ENCODE results near the gene TXLNA.

TXLNA gene

DNA sequence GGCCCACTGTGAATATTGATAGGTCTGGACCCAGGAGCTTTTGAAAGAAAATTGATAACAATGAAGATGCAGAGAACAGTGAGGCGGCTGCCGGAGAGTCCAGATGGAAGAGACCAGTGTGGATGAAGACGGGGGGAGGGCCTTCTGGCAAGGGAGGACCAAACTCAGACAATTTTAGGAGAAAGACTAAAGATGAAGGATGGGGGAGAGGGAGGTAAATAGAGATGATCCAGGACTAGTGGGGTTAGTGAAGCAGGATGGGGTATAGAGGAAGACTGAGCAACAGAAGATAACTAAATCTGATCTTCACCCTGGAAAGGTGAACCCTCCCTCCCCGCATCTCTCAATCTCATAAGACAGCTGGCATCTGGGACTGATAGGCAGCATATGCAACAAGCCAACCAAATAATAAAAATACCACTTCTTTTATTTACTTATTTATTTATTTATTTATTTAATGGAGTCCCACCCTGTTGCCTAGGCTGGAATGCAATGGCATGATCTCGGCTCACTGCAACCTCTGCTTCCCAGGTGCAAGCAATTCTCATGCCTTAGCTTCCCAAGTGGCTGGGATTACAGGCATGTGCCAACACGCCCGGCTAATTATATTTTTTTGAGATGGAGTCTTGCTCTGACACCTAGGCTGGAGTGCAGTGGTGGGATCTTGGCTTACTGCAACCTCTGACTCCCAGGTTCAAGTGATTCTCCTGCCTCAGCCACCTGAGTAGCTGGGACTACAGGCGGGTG is 53.3 kb downstream of the TXLNA start:
- peaks cover 48% of the 10 kb centered on the region for H3K36me3 Mint-ChIP-seq (ENCODE audit: low read depth)
- no peak overlapping the region for H3K27ac Mint-ChIP-seq
- H3K4me3 Mint-ChIP-seq = no peak overlapping the region
- no peaks in the 10 kb centered on the region for H3K9me3 Mint-ChIP-seq
- intact Hi-C loops (cut with micrococcal nuclease) = no loop called here
- no peaks in the 10 kb centered on the region for H3K27me3 Mint-ChIP-seq
- no peaks in the 10 kb centered on the region for H3K4me1 Mint-ChIP-seq (ENCODE audit: low read depth)

DNA sequence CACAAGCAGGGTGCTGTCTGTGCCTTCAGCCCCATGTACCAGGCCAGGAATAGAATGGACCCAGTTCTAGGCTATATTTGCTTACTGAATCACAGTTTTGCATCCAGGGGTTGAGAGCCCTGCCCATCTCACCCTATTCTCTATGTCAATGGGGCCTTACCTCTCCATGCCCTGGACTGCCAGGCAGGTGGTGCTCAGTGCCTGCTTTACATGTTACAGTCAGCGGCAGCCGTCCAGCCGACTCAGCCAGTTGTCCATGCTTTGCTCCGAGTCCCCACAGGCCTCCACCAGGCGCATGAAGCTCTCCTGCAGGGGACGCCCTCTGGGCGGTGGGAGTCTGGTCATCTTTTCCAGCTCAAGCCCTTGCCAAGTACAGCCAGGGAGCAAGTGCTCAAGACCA is 55.3 kb downstream of the TXLNA start:
- H3K36me3 Mint-ChIP-seq (ENCODE audit: low read depth) = peaks cover 28% of the 10 kb centered on the region
- no peak overlapping the region for H3K4me3 Mint-ChIP-seq
- intact Hi-C loops (cut with micrococcal nuclease) = no loop called here
- no peak overlapping the region for H3K27ac Mint-ChIP-seq
- peaks cover 9% of the 10 kb centered on the region for H3K27me3 Mint-ChIP-seq
- no peaks in the 10 kb centered on the region for H3K9me3 Mint-ChIP-seq
- no peaks in the 10 kb centered on the region for H3K4me1 Mint-ChIP-seq (ENCODE audit: low read depth)

DNA sequence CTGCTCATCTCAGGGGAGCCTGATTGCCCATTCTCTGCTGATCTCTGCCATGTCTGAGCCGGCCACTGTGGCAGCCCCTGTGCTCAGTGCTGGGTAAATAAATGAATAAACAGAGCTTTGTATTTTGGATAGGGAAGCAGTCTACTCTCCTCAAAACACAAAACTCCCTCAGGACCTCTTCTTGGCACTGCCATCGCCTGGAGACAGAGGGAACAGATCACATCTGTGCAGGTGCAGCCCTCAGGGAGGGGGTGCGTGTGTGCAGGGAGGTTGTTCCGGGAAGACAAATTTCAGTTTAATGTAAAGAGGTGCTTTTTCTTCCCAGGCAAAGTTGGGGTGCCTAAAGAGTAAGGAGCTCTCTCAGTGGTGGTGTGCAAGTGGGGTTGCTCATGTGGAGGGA is 59.9 kb downstream of the TXLNA start:
- H3K4me3 Mint-ChIP-seq = no peak overlapping the region
- peak overlapping the region; percentile 3 for H3K27ac Mint-ChIP-seq
- H3K36me3 Mint-ChIP-seq (ENCODE audit: low read depth) = no peaks in the 10 kb centered on the region
- H3K9me3 Mint-ChIP-seq = no peaks in the 10 kb centered on the region
- H3K4me1 Mint-ChIP-seq (ENCODE audit: low read depth) = peaks cover 28% of the 10 kb centered on the region
- intact Hi-C loops (cut with micrococcal nuclease) = no loop called here
- peaks cover 33% of the 10 kb centered on the region for H3K27me3 Mint-ChIP-seq

DNA sequence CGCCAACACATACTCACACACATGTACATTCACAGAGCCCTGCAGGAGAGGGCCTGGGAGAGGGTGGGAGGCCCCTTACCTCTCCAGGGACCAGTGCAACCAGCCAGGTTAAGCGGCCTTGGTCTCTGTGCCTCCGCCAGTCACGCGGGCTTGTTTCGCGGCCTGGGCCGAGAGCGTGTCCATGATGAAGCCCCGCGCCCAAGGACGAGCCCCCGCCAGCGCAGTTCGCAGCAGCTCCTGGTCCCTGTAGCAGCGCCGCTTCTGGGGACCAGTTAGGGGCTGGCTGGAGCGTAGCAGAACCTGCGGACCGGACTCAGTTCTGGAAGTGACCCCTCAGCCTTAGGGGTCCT is 60.3 kb downstream of the TXLNA start:
- H3K9me3 Mint-ChIP-seq = no peaks in the 10 kb centered on the region
- H3K36me3 Mint-ChIP-seq (ENCODE audit: low read depth) = no peaks in the 10 kb centered on the region
- peaks cover 33% of the 10 kb centered on the region for H3K27me3 Mint-ChIP-seq
- peak overlapping the region; percentile 74 for H3K4me3 Mint-ChIP-seq
- peaks cover 28% of the 10 kb centered on the region for H3K4me1 Mint-ChIP-seq (ENCODE audit: low read depth)
- H3K27ac Mint-ChIP-seq = no peak overlapping the region
- intact Hi-C loops (cut with micrococcal nuclease) = loop anchor here (2.0 kb wide), 1 partner anchor 17 kb away; the partner anchor contains the start of genes EIF3I and TMEM234

DNA sequence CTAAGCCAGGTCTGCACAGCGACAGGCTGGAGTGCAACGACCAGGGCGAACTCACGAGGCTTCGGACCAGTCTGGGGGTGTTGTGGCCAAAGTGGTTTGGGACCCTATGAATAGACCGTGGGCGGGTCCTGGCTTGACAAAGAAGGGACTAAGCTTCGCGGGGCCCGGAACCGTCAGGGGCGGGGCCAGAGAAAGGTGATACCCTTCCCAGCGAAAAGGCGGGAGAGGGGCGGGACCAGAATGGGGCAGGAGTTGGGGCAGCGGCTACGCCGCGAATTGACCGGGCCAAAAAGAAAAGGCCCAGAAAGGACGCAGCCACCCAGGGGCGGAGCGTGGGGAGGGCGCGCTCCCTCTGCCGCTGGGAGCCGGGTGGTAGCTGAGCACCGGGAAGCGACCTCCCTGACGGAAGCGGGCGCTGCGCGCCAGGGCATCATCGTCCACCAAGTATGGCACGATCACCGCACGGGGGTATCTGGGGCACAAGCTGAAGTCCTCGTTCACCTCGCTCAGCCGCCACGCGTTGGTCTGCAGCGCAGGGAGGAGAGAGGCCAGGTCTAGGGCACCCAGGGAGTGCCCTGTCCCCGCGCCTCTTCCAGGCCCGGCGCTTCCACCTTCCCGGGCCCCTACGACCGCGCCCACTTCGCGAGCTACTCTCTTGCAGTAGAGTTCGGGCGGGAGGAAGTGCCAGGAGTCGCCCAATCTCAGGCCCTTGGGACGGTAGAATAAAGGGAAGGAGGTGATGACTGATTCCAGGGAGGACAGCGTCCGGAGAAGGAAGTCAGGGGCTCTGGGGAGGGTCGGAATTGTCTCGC is 60.9 kb downstream of the TXLNA start:
- H3K4me1 Mint-ChIP-seq (ENCODE audit: low read depth) = peaks cover 28% of the 10 kb centered on the region
- H3K4me3 Mint-ChIP-seq = peak overlapping the region; percentile 74
- H3K27ac Mint-ChIP-seq = peak overlapping the region; percentile 71

DNA sequence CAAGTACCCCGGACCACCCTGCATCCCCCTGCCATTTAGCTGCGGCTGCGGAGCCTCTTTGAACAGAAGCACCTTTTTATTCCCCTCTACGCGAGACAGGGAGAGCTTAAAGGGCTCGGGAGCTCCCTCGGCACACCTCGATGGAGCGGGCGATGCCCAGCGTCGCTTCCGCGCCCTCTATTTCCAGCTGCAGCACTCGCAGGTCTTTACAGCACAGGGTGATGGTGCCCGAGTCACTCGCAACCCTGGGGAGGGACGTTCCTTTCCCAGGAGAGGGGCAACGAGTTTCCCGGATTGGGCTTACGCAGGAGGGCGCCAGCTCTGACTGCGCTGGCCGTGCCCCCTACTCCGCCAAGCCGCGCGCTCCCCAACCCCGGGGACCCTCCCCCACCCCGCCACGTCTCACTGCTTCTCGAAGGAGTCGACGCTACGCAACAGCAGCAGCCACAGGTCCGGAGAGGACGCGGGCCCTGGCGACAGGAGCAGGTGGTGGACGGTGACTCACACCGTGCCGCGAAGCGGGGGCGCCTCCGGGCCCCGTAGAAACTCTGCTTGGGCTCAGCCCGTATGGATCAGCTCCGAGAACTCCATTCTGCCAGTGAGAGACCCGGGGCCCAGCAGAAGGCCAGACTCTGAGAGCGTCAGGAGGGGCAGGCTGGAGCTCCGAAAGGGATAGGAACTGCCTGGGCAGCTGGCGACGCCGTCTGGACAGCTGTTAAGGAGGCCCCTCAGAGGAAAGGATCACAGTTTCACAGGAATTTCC is 61.7 kb downstream of the TXLNA start:
- Mint-ChIP-seq H3K36me3 (ENCODE audit: low read depth) (no peaks in the 10 kb centered on the region), H3K27me3 (peaks cover 33% of the 10 kb centered on the region), H3K4me1 (ENCODE audit: low read depth) (peaks cover 28% of the 10 kb centered on the region), H3K4me3 (peak overlapping the region; percentile 74), H3K9me3 (no peaks in the 10 kb centered on the region), H3K27ac (peak overlapping the region; percentile 71)
- intact Hi-C loops (cut with micrococcal nuclease) = loop anchor here (2.0 kb wide), 1 partner anchor 18 kb away; the partner anchor contains the start of genes EIF3I and TMEM234

More for the DNA sequence above, 60.9 kb downstream of the TXLNA start:
- Mint-ChIP-seq H3K36me3 (ENCODE audit: low read depth) (no peaks in the 10 kb centered on the region), H3K27me3 (peaks cover 33% of the 10 kb centered on the region), H3K9me3 (no peaks in the 10 kb centered on the region)
- intact Hi-C loops (cut with micrococcal nuclease) = loop anchor here (2.0 kb wide), 1 partner anchor 18 kb away; the partner anchor contains the start of genes EIF3I and TMEM234

DNA sequence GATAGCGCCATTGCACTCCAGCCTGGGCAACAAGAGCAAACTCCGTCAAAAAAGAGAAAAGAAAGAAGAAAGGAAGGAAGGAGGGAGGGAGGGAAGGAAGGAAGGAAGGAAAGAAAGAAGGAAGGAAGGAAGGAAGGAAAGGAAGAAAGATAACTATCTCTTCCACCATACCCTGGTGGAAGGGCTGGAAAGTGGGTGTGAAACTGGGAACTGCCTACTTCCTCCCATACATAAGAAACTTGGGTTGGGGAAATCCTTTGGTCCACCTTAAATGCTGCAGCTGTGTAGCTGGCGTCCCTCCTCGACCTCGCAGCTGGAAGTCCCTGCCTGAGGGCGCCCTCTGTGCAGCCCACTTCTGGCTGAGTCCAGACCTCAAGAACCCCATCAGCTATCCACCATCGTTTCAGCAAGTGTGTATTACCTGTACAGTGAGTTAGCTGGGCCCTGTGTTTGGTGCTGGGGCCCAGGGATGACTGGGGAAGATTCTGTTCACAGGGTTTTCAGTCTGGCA is 62.9 kb downstream of the TXLNA start:
- H3K27ac Mint-ChIP-seq = no peak overlapping the region
- intact Hi-C loops (cut with micrococcal nuclease) = no loop called here

DNA sequence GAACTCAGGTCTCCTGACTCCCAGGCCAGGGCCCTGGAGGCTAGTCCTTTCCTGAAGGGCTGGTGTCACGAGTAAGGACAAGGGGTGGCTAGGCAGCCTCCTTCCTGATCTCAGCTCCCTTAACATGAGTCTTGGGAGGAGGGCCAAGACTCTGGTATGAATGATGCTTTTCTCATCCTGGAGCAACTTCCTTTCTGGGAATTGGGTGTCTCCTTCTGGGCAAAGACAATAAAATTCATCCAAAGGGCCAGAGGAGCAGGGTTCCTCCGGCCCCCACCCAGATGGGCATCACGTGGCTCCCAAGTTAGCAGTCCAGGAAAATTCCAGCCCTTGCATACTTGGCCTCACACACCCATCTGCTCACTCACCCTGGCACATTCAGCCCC is 67.4 kb downstream of the TXLNA start, which contains the start of gene FAM167B:
Gene FAM167B, plus strand, starts transcription at position 335 of the 386 bp plus-strand sequence. CDS start 200 bp downstream, outside the sequence.
- Mint-ChIP-seq H3K36me3 (ENCODE audit: low read depth) (no peaks in the 10 kb centered on the region), H3K9me3 (no peaks in the 10 kb centered on the region), H3K27ac (no peak within 1 kb of the TSS), H3K27me3 (peaks cover 44% of the 10 kb centered on the region), H3K4me3 (no peak within 1 kb of the TSS), H3K4me1 (ENCODE audit: low read depth) (peaks cover 38% of the 10 kb centered on the region)
- intact Hi-C loops (cut with micrococcal nuclease) = no loop called here

More for the DNA sequence above, 62.9 kb downstream of the TXLNA start:
- H3K4me1 Mint-ChIP-seq (ENCODE audit: low read depth) = peaks cover 34% of the 10 kb centered on the region
- H3K9me3 Mint-ChIP-seq = no peaks in the 10 kb centered on the region
- H3K36me3 Mint-ChIP-seq (ENCODE audit: low read depth) = no peaks in the 10 kb centered on the region
- peaks cover 39% of the 10 kb centered on the region for H3K27me3 Mint-ChIP-seq
- H3K4me3 Mint-ChIP-seq = no peak overlapping the region

DNA sequence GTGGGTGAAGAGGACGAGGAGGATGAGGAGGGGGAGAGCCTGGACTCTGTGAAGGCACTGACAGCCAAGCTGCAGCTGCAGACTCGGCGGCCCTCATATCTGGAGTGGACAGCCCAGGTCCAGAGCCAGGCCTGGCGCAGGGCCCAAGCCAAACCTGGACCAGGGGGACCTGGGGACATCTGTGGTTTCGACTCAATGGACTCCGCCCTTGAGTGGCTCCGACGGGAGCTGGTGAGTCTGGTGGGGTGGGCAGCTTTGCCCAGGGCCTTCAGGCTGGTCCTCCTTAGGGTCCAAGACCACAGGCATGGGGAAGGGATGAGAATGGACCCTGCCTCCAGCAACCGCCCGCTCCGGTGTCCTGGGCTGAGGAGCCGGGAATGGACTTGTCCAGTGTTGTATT is 68.0 kb downstream of the TXLNA start:
- Mint-ChIP-seq H3K36me3 (ENCODE audit: low read depth) (no peaks in the 10 kb centered on the region), H3K4me1 (ENCODE audit: low read depth) (peaks cover 38% of the 10 kb centered on the region), H3K9me3 (no peaks in the 10 kb centered on the region), H3K4me3 (no peak overlapping the region), H3K27me3 (peaks cover 44% of the 10 kb centered on the region), H3K27ac (no peak overlapping the region)
- intact Hi-C loops (cut with micrococcal nuclease) = no loop called here

Measured in dendritic cell treated with granulocyte-macrophage colony-stimulating factor and Interleukin-4, amounts not matched to agents 40 ng/mL and 50 ng/mL, for 4 days (primary cell).